Measurements from ENCODE around the gene MISP. TPM values are rescaled to one million over a fixed set of nuclear protein-coding genes. Genes with fewer than 3 reads are reported as not detected.

The MISP gene
- polyA plus RNA-seq, 1 of the 3 experiments (the other 2 are of a cell fraction), result 0.08 TPM

GRCh38 chr19:752652-753517 is 2.0 kb downstream of the MISP start:
- Histone ChIP-seq H3F3A (replicated peaks; ENCODE audit: insufficient read depth) (peaks cover 2% of the 10 kb centered on the region), H3K79me2 (ENCODE audit: insufficient read depth) (no peaks in the 10 kb centered on the region), H3K9me2 (no peaks in the 10 kb centered on the region), H3K4me3 (ENCODE audit: low read depth in 2 of 2, low read length in 1 of 2) (no peak overlapping the region), H3K9ac (no peak overlapping the region), H3K4me1 (ENCODE audit: control insufficient read depth in 1 of 2, insufficient read depth in 2 of 2, low read depth in 1 of 2, low read length in 1 of 2) (no peaks in the 10 kb centered on the region), H4K20me1 (ENCODE audit: insufficient read depth) (no peaks in the 10 kb centered on the region), H3K27ac (ENCODE audit: low read depth in 2 of 2, low read length in 1 of 2) (no peak overlapping the region), H2AFZ (ENCODE audit: low read depth) (no peak overlapping the region), H3K9me3 (no peaks in the 10 kb centered on the region), H3K4me2 (no peak overlapping the region), H3K27me3 (ENCODE audit: insufficient read depth) (no peaks in the 10 kb centered on the region), H3K36me3 (replicated peaks in 1 of 2; ENCODE audit: control insufficient read depth in 1 of 2, insufficient read depth in 2 of 2, low read length in 1 of 2) (no peaks in the 10 kb centered on the region)
- WGBS (ENCODE audit: low lambda C conversion rate), result 70% methylated on average over 24 of the region's 39 CpGs
- no peak for TF ChIP-seq TEAD4 (IDR thresholded peaks at IDR 0.05; ENCODE audit: borderline replicate concordance, insufficient read depth)
- no peak for TF ChIP-seq MXI1 (IDR thresholded peaks at IDR 0.05; ENCODE audit: low read depth, low read length)
- no peak for TF ChIP-seq ELF1 (IDR thresholded peaks at IDR 0.05)
- TF ChIP-seq SIN3A (IDR thresholded peaks at IDR 0.05; ENCODE audit: borderline replicate concordance, low read depth, low read length), result no peak
- TF ChIP-seq RXRA (IDR thresholded peaks at IDR 0.05; ENCODE audit: borderline replicate concordance, low read depth), result no peak
- TF ChIP-seq PBX3 (IDR thresholded peaks at IDR 0.05), result no peak
- no peak for TF ChIP-seq IRF3 (IDR thresholded peaks at IDR 0.05; ENCODE audit: low read depth, low read length)
- no peak for TF ChIP-seq REST (IDR thresholded peaks at IDR 0.05; ENCODE audit: low read depth, low read length)
- TF ChIP-seq GABPA (IDR thresholded peaks at IDR 0.05; ENCODE audit: low read depth), result no peak
- no peak for TF ChIP-seq POLR2AphosphoS5 (IDR thresholded peaks at IDR 0.05; ENCODE audit: low read depth, low read length)
- no peak for TF ChIP-seq FOXM1 (IDR thresholded peaks at IDR 0.05; ENCODE audit: low read depth)
- TF ChIP-seq GATA2 (CRISPR knock-in tag; IDR thresholded peaks at IDR 0.05), result no peak
- TF ChIP-seq NFIC (IDR thresholded peaks at IDR 0.05; ENCODE audit: borderline replicate concordance), result no peak
- TF ChIP-seq EP300 (IDR thresholded peaks at IDR 0.05; ENCODE audit: borderline replicate concordance in 1 of 2, low read depth in 1 of 2, low read length in 1 of 2), result no peak
- ChIA-PET CTCF (interaction anchor here (0.6 to 1.5 kb wide), 5 partner anchors 17 to 104 kb away, joined by 3 to 5 read pairs (median 3); partner anchors contain the start of genes FSTL3 and PALM), POLR2A (no interaction called here)
- no peak for DNase-seq

Data from SK-N-SH (cell line).